Measurements from ENCODE around the gene GFER.
A peak's percentile ranks its signal among the peaks of the same experiment; 100 is the strongest.
"Not testable (repeated sequence)": the region's sequence is repeated elsewhere in the genome, so short reads cannot be mapped to it uniquely, and the experiment has no call there.

GFER gene

GRCh38 chr16:1958143-1958491 lies 25.9 kb upstream of the GFER start:
- DNase-seq: not testable (repeated sequence)

- DNase-seq: no peak
Measured at GRCh38 chr16:1958715-1959268, 25.2 kb upstream of the GFER start.

- no peak for DNase-seq
Measured at GRCh38 chr16:1959269-1960039, 24.5 kb upstream of the GFER start, which contains the start of gene NDUFB10. NDUFB10 (plus strand) TSS chr16:1959538; CDS start chr16:1959625, 87 bp downstream.

GRCh38 chr16:1960665-1961630 lies 23.0 kb upstream of the GFER start:
- no peak for DNase-seq

GRCh38 chr16:1961651-1962067 lies 22.3 kb upstream of the GFER start:
- DNase-seq: no peak

- not testable (repeated sequence) for DNase-seq
Measured at GRCh38 chr16:1962161-1963153, 21.5 kb upstream of the GFER start.

GRCh38 chr16:1963806-1964505 lies 20.0 kb upstream of the GFER start:
- DNase-seq: no peak

GRCh38 chr16:1964506-1965395 lies 19.2 kb upstream of the GFER start, which contains the start of gene RPS2:
RPS2 (minus strand) TSS chr16:1964826; CDS start chr16:1964625, 201 bp downstream.
- peak; percentile 97 for DNase-seq

- DNase-seq: no peak
Measured at GRCh38 chr16:1965396-1966001, 18.5 kb upstream of the GFER start.

- DNase-seq: no peak
Measured at GRCh38 chr16:1966460-1966859, 17.5 kb upstream of the GFER start, which contains the start of gene RNF151. RNF151 (plus strand) TSS chr16:1966856; CDS start chr16:1966882, 26 bp downstream.

GRCh38 chr16:1968146-1968953 lies 15.6 kb upstream of the GFER start:
- no peak for DNase-seq

- peak; percentile 59 for DNase-seq
Measured at GRCh38 chr16:1971796-1972489, 12.1 kb upstream of the GFER start, which contains the start of gene TBL3. TBL3 (plus strand) TSS chr16:1972053; CDS start chr16:1972165, 112 bp downstream.

- no peak for DNase-seq
Measured at GRCh38 chr16:1972490-1972877, 11.5 kb upstream of the GFER start.

- DNase-seq: no peak
Measured at GRCh38 chr16:1973461-1974156, 10.4 kb upstream of the GFER start.

- no peak for DNase-seq
Measured at GRCh38 chr16:1974157-1975070, 9.6 kb upstream of the GFER start.
